SU-DHL-6 (cell line): ENCODE data around the gene NEAT1.
A peak's percentile ranks its signal among the peaks of the same experiment; 100 is the strongest.
"Not testable (repeated sequence)": the region's sequence is repeated elsewhere in the genome, so short reads cannot be mapped to it uniquely, and the experiment has no call there.

Experiments
- H2AFZ ChIP-seq: fragments of 200-600 bp; sonication (generic); 2 replicates; pipeline ENCODE4 v1.6.1; 2014; ENCODE audit warnings: low read depth, mild to moderate bottlenecking, moderate library complexity, mixed read lengths, antibody characterized with exemption, low read length; ENCODE audit not compliant: severe bottlenecking
- H3F3A ChIP-seq: fragments of 200-600 bp; shearing (Covaris generic); 2 replicates; pipeline ENCODE4 v1.6.0; 2016; ENCODE audit warnings: antibody characterized with exemption, mild to moderate bottlenecking; ENCODE audit not compliant: insufficient read depth
- H3K27ac ChIP-seq: fragments of 200-600 bp; sonication (generic); 2 replicates; pipeline ENCODE4 v1.5.1; 2016; ENCODE audit warnings: low read depth, mild to moderate bottlenecking, low read length, moderate library complexity, mixed read lengths
- H3K27me3 ChIP-seq: fragments of 200-600 bp; sonication (generic), shearing (Covaris generic); 2 replicates; pipeline ENCODE4 v1.6.0; 2014; ENCODE audit warnings: mild to moderate bottlenecking, low read length
- H3K36me3 ChIP-seq: fragments of 200-600 bp; sonication (generic); 2 replicates; pipeline ENCODE4 v1.6.1; 2014; ENCODE audit warnings: mild to moderate bottlenecking, low read length, mixed read lengths
- H3K4me2 ChIP-seq: fragments of 300-600, 200-600 bp; shearing (Covaris generic), sonication (generic); 2 replicates; pipeline ENCODE4 v1.6.0; 2014; ENCODE audit warnings: low read length, low read depth, mild to moderate bottlenecking; ENCODE audit not compliant: poor library complexity, severe bottlenecking
- H3K4me3 ChIP-seq: fragments of 200-600 bp; sonication (generic); 2 replicates; pipeline ENCODE4 v1.5.1; 2014; ENCODE audit warnings: antibody characterized with exemption, low read length, mild to moderate bottlenecking, mixed read lengths; ENCODE audit not compliant: insufficient read depth, poor library complexity, severe bottlenecking
- H3K79me2 ChIP-seq: fragments of 200-600 bp; sonication (generic); 2 replicates; pipeline ENCODE4 v1.6.1; 2014; ENCODE audit warnings: mild to moderate bottlenecking, low read length, moderate library complexity; ENCODE audit not compliant: insufficient read depth
- H3K9ac ChIP-seq: fragments of 200-600 bp; sonication (generic); 2 replicates; pipeline ENCODE4 v1.7.0; 2014; ENCODE audit warnings: mild to moderate bottlenecking, low read length
- H3K9me2 ChIP-seq: fragments of 200-600 bp; sonication (generic); replicated peaks from 2 replicates; pipeline ENCODE4 v1.6.1; 2014; ENCODE audit warnings: low read length; ENCODE audit not compliant: insufficient read depth
- H3K9me3 ChIP-seq: fragments of 200-600 bp; sonication (generic); 2 replicates; pipeline ENCODE4 v1.6.1; 2014; ENCODE audit warnings: low read length, mixed read lengths; ENCODE audit not compliant: insufficient read depth
- H4K20me1 ChIP-seq: fragments of 200-600 bp; sonication (generic); 2 replicates; pipeline ENCODE4 v1.6.1; 2014; ENCODE audit warnings: low read depth, mild to moderate bottlenecking, antibody characterized with exemption, low read length, moderate library complexity, mixed read lengths
- CTCF ChIP-seq: fragments of 200-600 bp; sonication (generic); IDR thresholded peaks from one replicate; pipeline ENCODE4 v1.5.1; 2017; ENCODE audit warnings: antibody characterized with exemption, mild to moderate bottlenecking, low read length, moderate library complexity; ENCODE audit not compliant: insufficient read depth, poor library complexity, severe bottlenecking
- EZH2phosphoT487 ChIP-seq: fragments of 200-600 bp; sonication (generic), shearing (Covaris generic); conservative IDR thresholded peaks from 2 replicates; pipeline ENCODE4 v1.6.1; 2018; ENCODE audit warnings: mild to moderate bottlenecking, antibody characterized with exemption, low read length, moderate library complexity, mixed read lengths

The NEAT1 gene

DNA sequence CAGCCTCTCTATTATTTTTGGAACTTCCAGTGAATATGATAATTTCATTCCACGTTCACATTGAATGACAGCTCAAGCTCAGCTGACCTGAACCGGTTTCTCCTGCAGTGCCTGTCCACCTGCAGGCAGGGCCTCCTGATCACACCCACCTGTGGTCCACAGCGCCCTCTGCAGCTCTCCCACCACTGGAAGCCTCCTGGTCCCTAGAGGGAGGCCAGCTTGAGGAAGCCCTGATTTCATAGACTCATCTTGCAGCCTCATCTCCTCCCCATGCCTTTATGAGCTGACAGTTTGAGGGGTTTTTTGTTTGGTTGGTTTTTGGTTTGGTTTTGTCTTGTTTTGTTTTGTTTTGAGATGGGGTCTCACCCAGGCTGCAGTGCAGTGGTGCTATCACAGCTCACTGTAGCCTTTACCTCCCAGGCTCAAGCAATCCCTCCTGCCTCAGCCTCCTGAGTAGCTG, 46.3 kb downstream of the NEAT1 start:
- no peaks in the 10 kb centered on the region for H4K20me1 ChIP-seq
- H3K27me3 ChIP-seq, result no peaks in the 10 kb centered on the region
- H3K9ac ChIP-seq, result no peak overlapping the region
- no peak for TF ChIP-seq EZH2phosphoT487
- TF ChIP-seq CTCF, result peak; percentile 41
- H3K79me2 ChIP-seq, result no peaks in the 10 kb centered on the region
- no peaks in the 10 kb centered on the region for H3K36me3 ChIP-seq
- H3K4me2 ChIP-seq, result no peak overlapping the region
- no peaks in the 10 kb centered on the region for H3K9me2 ChIP-seq
- H3K4me3 ChIP-seq, result no peak overlapping the region
- no peak overlapping the region for H3K27ac ChIP-seq
- H3K9me3 ChIP-seq, result no peaks in the 10 kb centered on the region
- peaks cover 12% of the 10 kb centered on the region; the same call in 1 of the 2 replicates for H3F3A ChIP-seq
- no peak overlapping the region for H2AFZ ChIP-seq

DNA sequence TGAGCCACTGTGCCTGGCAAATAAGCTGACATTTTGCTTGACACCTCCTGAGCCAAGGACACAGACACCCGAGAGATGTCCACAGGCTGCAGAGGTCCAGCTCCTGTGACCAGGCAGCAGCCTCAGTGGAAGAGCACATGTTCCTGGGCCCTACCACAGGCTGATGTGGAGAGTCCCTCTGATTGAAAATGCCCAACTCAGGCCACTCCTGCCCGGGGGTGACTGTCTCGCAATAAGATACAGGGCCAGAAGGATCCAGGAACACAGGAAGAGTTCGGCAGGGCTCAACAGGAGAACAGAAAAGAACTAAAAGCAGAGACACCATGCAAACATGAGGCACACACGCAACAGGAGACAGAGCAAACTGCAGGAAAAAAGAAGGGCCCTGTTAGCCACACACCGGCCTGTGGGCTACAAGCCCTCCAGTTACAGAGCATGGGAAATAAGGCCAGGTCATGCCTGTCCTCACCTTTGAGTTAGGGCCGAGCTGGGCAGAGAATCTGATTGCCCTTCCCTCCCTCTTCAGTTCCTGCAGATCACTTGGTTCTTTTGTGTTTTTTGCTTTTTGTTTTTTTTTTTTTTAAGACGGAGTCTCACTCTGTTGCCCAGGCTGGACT, 47.9 kb downstream of the NEAT1 start:
- H3K4me2 ChIP-seq, result no peak overlapping the region
- no peak overlapping the region for H3K9ac ChIP-seq
- H3K79me2 ChIP-seq, result no peaks in the 10 kb centered on the region

DNA sequence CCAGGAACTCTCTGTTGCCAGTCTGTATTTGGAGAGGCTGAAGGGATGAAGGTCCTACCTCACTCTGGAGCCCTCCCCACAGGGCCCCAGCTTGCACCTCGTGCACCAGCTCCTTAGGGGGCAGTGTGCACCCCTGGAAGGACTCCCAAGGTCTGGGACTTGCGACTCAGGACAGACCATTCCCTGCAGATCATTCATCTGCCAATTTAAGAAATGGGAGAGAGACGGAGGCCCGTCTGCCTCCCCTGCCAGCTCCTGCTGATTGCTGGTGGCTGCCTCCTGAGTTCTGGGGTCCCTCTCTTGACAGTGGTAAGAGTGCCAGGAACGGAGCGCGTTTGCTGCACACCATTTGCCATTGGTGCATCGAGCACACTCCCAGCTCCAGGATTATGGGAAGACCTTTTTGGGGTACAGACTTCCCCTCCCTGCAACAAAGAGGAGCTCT, 48.9 kb downstream of the NEAT1 start:
- Histone ChIP-seq H3K36me3 (no peaks in the 10 kb centered on the region), H3K79me2 (no peaks in the 10 kb centered on the region), H3K9me2 (no peaks in the 10 kb centered on the region), H2AFZ (no peak overlapping the region), H3K9me3 (no peaks in the 10 kb centered on the region), H4K20me1 (no peaks in the 10 kb centered on the region), H3F3A (peaks cover 16% of the 10 kb centered on the region), H3K9ac (peak overlapping the region; percentile 23), H3K4me3 (no peak overlapping the region), H3K4me2 (peak overlapping the region; percentile 52), H3K27ac (no peak overlapping the region), H3K27me3 (no peaks in the 10 kb centered on the region)
- TF ChIP-seq EZH2phosphoT487 (no peak), CTCF (peak; percentile 27)

More for the DNA sequence above, 47.9 kb downstream of the NEAT1 start:
- TF ChIP-seq EZH2phosphoT487 (no peak), CTCF (no peak)
- peaks cover 22% of the 10 kb centered on the region for H3F3A ChIP-seq
- no peaks in the 10 kb centered on the region for H4K20me1 ChIP-seq
- no peaks in the 10 kb centered on the region for H3K9me3 ChIP-seq
- H3K27ac ChIP-seq, result no peak overlapping the region
- H3K9me2 ChIP-seq, result no peaks in the 10 kb centered on the region
- H2AFZ ChIP-seq, result no peak overlapping the region
- no peaks in the 10 kb centered on the region for H3K27me3 ChIP-seq
- no peaks in the 10 kb centered on the region for H3K36me3 ChIP-seq
- H3K4me3 ChIP-seq, result no peak overlapping the region

GRCh38 chr11:65472588-65473277, 50.1 kb downstream of the NEAT1 start:
- not testable (repeated sequence) for H4K20me1 ChIP-seq, H3K4me3 ChIP-seq, H3K79me2 ChIP-seq, H3K36me3 ChIP-seq, H3K27ac ChIP-seq, H2AFZ ChIP-seq, H3K9me2 ChIP-seq, H3K9me3 ChIP-seq, H3K27me3 ChIP-seq
- Histone ChIP-seq H3K9ac (peak overlapping the region; percentile 23; the same call in 1 of the 2 replicates), H3K4me2 (peak overlapping the region; percentile 52), H3F3A (peaks cover 20% of the 10 kb centered on the region)
